B cell (primary cell): ENCODE results near the gene DPP10. TPM values are rescaled to one million over a fixed set of nuclear protein-coding genes. Genes with fewer than 3 reads are reported as not detected.

Experiments used
- ATAC-seq: fragments of 200-7000 bp; cut with Tn5 transposase; one replicate; pipeline ENCODE4 v1.10.0; 2021; ENCODE audit warnings: low read depth, mild to moderate bottlenecking, moderate number of reproducible peaks, moderate library complexity
- CTCF ChIA-PET: fragments of 350-600 bp; sonication (Branson Sonifier 250); formaldehyde crosslinking; loops from one replicate; lab custom pipeline; 2021; ENCODE audit warnings: antibody characterized with exemption, inconsistent platforms; lab: Charles Lee
- POLR2A ChIA-PET: fragments of 350-600 bp; sonication (Branson Sonifier 250); formaldehyde crosslinking; loops from one replicate; lab custom pipeline; 2021; ENCODE audit warnings: antibody characterized with exemption; lab: Charles Lee
- DNase-seq: peaks from one replicate; pipeline ENCODE4 v3.0.0; 2013
- H2AFZ ChIP-seq: 2 replicates; pipeline ENCODE4 v1.6.1; 2012; ENCODE audit warnings: mild to moderate bottlenecking, low read depth, low read length; ENCODE audit not compliant: insufficient read depth, poor library complexity, severe bottlenecking
- H3K27ac ChIP-seq, 2 donors: 1 replicate in 1 of 2; 2 replicates in 1 of 2; pipeline ENCODE4 v1.5.1; 2012 to 2013; ENCODE audit warnings: low read length in 2 of 2, mild to moderate bottlenecking in 2 of 2, moderate library complexity in 1 of 2
- H3K27me3 ChIP-seq, 4 experiments: fragments of 200-600 bp in 1 of 4; sonication (generic) in 1 of 4; replicated peaks in 1 of 4; 1 replicate in 2 of 4; 2 replicates in 2 of 4; pipeline versions ENCODE4 v1.6.1 to v1.7.0; 2013 to 2016; ENCODE audit warnings: low read length in 3 of 4, mild to moderate bottlenecking in 2 of 4, mixed read lengths in 1 of 4, moderate library complexity in 1 of 4; ENCODE audit not compliant: insufficient read depth in 4 of 4, control insufficient read depth in 3 of 4; ENCODE audit errors: control extremely low read depth in 1 of 4
- H3K36me3 ChIP-seq, 2 experiments: replicated peaks in 1 of 2; 1 replicate in 1 of 2; 2 replicates in 1 of 2; pipeline versions ENCODE4 v1.6.1 to v1.7.1; 2013; ENCODE audit warnings: low read length in 1 of 2; ENCODE audit not compliant: insufficient read depth in 2 of 2, control insufficient read depth in 1 of 2; ENCODE audit errors: control extremely low read depth in 1 of 2, extremely low read depth in 1 of 2
- H3K4me1 ChIP-seq, 2 donors: fragments of 200-600 bp in 1 of 2; sonication (generic) in 1 of 2; 1 replicate in 1 of 2; 2 replicates in 1 of 2; pipeline versions ENCODE4 v1.5.1 to v1.6.1; 2013 to 2017; ENCODE audit warnings: low read length in 2 of 2; ENCODE audit not compliant: control insufficient read depth in 2 of 2, insufficient read depth in 2 of 2
- H3K4me2 ChIP-seq: replicated peaks from 2 replicates; pipeline ENCODE3; 2012; ENCODE audit warnings: mild to moderate bottlenecking, low read depth, low read length; ENCODE audit not compliant: poor library complexity, severe bottlenecking
- H3K4me3 ChIP-seq, 5 experiments: fragments of 200-600 bp in 1 of 5; sonication (generic) in 1 of 5; 1 replicate in 3 of 5; 2 replicates in 2 of 5; pipeline versions ENCODE4 v1.5.1 to v1.7.0; 2011 to 2016; ENCODE audit warnings: low read length in 4 of 5, mild to moderate bottlenecking in 4 of 5, low read depth in 2 of 5, control low read depth in 1 of 5, moderate library complexity in 1 of 5; ENCODE audit not compliant: insufficient read depth in 1 of 5; ENCODE audit errors: control extremely low read depth in 1 of 5, extremely low read depth in 1 of 5
- H3K79me2 ChIP-seq: fragments of 200-600 bp; sonication (generic); one replicate; pipeline ENCODE4 v1.6.0; 2016; ENCODE audit warnings: low read length; ENCODE audit not compliant: control insufficient read depth, insufficient read depth
- H3K9ac ChIP-seq: fragments of 200-600 bp; sonication (generic); 2 replicates; pipeline ENCODE4 v1.6.1; 2017; ENCODE audit warnings: mild to moderate bottlenecking, low read length, moderate library complexity
- H3K9me3 ChIP-seq, 3 donors: one replicate each; pipeline versions ENCODE4 v1.6.1 to v1.7.1; 2013; ENCODE audit warnings: low read length in 2 of 3; ENCODE audit not compliant: control insufficient read depth in 2 of 3, insufficient read depth in 1 of 3; ENCODE audit errors: control extremely low read depth in 1 of 3
- H4K20me1 ChIP-seq: 2 replicates; pipeline ENCODE4 v1.6.0; 2012; ENCODE audit warnings: mild to moderate bottlenecking, low read length; ENCODE audit not compliant: insufficient read depth, control insufficient read depth, poor library complexity, severe bottlenecking
- H3K27ac Mint-ChIP-seq: one replicate; pipeline ENCODE4 v1.8.0; 2021; ENCODE audit warnings: mixed read lengths
- H3K27me3 Mint-ChIP-seq: one replicate; pipeline ENCODE4 v1.8.0; 2021; ENCODE audit warnings: mixed read lengths
- H3K4me1 Mint-ChIP-seq: one replicate; pipeline ENCODE4 v1.8.0; 2021; ENCODE audit warnings: mixed read lengths
- H3K4me3 Mint-ChIP-seq: one replicate; pipeline ENCODE4 v1.8.0; 2021; ENCODE audit warnings: mixed read lengths
- H3K9me3 Mint-ChIP-seq: one replicate; pipeline ENCODE4 v1.8.0; 2022; ENCODE audit warnings: mixed read lengths; ENCODE audit not compliant: insufficient read depth
- EZH2 ChIP-seq: IDR thresholded peaks from 2 replicates; pipeline ENCODE4 v1.6.1; 2012; ENCODE audit warnings: borderline replicate concordance, low read depth, mild to moderate bottlenecking, moderate library complexity, low read length; ENCODE audit not compliant: insufficient read depth, poor library complexity, severe bottlenecking
- WGBS: methylation state at CpG from one replicate; pipeline ENCODE4 v1.1.5; 2013; ENCODE audit warnings: missing lambda C conversion rate; ENCODE audit not compliant: insufficient coverage; 5-methylcytosine and 5-hydroxymethylcytosine counted together
- intact Hi-C: fragments of 100-400 bp; cut with micrococcal nuclease; formaldehyde crosslinking; loops from one replicate; pipeline ENCODE4 v1.10.0; 2022
- polyA plus RNA-seq: library from polyadenylated mRNA; depleted of rRNA; stranded (reverse); fragments of >200 nt; gene quantifications from 2 replicates; pipeline ENCODE4 v1.2.3, GENCODE V29; 2012
- total RNA-seq, 2 donors: library from RNA; stranded (reverse); fragments of 120-200 nt in 1 of 2; gene quantifications; 1 replicate in 1 of 2; 2 replicates in 1 of 2; pipeline versions ENCODE4 v1.2.3 to v1.2.4, GENCODE V29; 2013 to 2022
- TF ChIP-seq, protein P1 (sequence below): fragments of 200-600 bp; IDR thresholded peaks from one replicate; pipeline ENCODE4 v1.8.0; 2022; ENCODE audit warnings: antibody characterized with exemption, mild to moderate bottlenecking

DPP10 gene
- total and polyA plus RNA-seq, 2 donors (not counting 1 experiment from before 2014, with no cell fraction given), result not detected

DNA sequence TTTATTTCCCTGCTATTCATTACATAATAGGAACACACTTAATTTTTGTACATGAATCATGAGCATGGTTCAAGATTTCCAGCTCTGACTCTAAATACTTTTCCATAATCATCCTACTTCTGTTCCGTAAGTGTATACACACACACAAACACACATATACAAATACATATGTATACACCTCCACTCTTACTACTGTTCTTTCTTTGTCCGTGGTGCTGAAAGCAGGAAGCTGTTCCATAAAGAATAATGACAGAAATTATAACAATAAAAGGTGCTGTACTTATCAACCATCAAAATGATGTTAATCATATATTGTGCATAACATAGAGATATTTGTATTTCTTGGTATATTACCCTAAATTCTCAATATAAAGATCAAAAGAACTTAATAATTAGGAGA, 776.9 kb downstream of the DPP10 start:
- H3K4me3 Mint-ChIP-seq, result no peak overlapping the region
- Histone ChIP-seq H3K4me3 (no peak overlapping the region), H3K4me2 (no peak overlapping the region), H3K36me3 (no peaks in the 10 kb centered on the region), H4K20me1 (no peaks in the 10 kb centered on the region), H3K27me3 (no peaks in the 10 kb centered on the region), H3K27ac (no peak overlapping the region), H3K4me1 (no peaks in the 10 kb centered on the region), H3K79me2 (no peaks in the 10 kb centered on the region), H3K9me3 (peaks cover 0 to 2% (median 0%) of the 10 kb centered on the region in 3 donors), H3K9ac (no peak overlapping the region), H2AFZ (no peak overlapping the region)
- TF ChIP-seq, protein P1, sequence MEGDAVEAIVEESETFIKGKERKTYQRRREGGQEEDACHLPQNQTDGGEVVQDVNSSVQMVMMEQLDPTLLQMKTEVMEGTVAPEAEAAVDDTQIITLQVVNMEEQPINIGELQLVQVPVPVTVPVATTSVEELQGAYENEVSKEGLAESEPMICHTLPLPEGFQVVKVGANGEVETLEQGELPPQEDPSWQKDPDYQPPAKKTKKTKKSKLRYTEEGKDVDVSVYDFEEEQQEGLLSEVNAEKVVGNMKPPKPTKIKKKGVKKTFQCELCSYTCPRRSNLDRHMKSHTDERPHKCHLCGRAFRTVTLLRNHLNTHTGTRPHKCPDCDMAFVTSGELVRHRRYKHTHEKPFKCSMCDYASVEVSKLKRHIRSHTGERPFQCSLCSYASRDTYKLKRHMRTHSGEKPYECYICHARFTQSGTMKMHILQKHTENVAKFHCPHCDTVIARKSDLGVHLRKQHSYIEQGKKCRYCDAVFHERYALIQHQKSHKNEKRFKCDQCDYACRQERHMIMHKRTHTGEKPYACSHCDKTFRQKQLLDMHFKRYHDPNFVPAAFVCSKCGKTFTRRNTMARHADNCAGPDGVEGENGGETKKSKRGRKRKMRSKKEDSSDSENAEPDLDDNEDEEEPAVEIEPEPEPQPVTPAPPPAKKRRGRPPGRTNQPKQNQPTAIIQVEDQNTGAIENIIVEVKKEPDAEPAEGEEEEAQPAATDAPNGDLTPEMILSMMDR, result no peak
- no peak for TF ChIP-seq EZH2
- POLR2A ChIA-PET, result no interaction called here
- H3K27me3 Mint-ChIP-seq, result no peaks in the 10 kb centered on the region
- H3K4me1 Mint-ChIP-seq, result no peaks in the 10 kb centered on the region
- CTCF ChIA-PET, result no interaction called here
- no peak for ATAC-seq
- no peak overlapping the region for H3K27ac Mint-ChIP-seq
- intact Hi-C loops, result no loop called here
- peaks cover 3% of the 10 kb centered on the region for H3K9me3 Mint-ChIP-seq
- WGBS, result no CpG with 5 or more reads among the region's 2 CpGs
- DNase-seq, result no peak

DNA sequence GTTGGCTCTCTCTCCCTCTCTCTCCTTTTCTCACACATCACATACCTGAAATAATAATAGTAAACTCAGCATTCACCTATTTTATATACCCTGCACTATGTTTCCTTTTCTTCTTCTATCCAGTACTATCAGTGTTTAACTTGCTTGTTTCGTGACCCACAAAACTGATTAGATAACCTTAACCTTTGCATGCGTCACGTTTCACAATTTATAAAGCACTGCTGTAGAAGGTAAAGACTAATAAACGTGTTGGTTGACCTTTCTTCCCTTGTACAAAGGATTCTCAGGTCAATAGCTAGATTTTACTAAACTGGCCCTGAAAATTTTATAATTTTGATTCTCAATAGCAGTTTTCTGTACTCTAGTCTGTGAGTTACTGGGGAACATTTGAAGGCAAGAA, 791.7 kb downstream of the DPP10 start:
- H4K20me1 ChIP-seq, result no peaks in the 10 kb centered on the region
- no peaks in the 10 kb centered on the region for H3K36me3 ChIP-seq
- intact Hi-C loops, result no loop called here
- no CpG with 5 or more reads among the region's 4 CpGs for WGBS
- no peaks in the 10 kb centered on the region for H3K9me3 ChIP-seq
- no peaks in the 10 kb centered on the region for H3K79me2 ChIP-seq
- H3K4me3 ChIP-seq, result no peak overlapping the region
- ChIA-PET POLR2A (no interaction called here), CTCF (no interaction called here)
- no peak overlapping the region for H2AFZ ChIP-seq
- Mint-ChIP-seq H3K27ac (no peak overlapping the region), H3K4me1 (no peaks in the 10 kb centered on the region), H3K9me3 (no peaks in the 10 kb centered on the region), H3K4me3 (no peak overlapping the region), H3K27me3 (no peaks in the 10 kb centered on the region)
- no peak overlapping the region for H3K27ac ChIP-seq
- DNase-seq (no peak), ATAC-seq (no peak)
- no peak overlapping the region for H3K4me2 ChIP-seq
- H3K27me3 ChIP-seq, result no peaks in the 10 kb centered on the region
- no peak for TF ChIP-seq EZH2
- TF ChIP-seq, protein P1, result no peak
- H3K4me1 ChIP-seq, result no peaks in the 10 kb centered on the region
- no peak overlapping the region for H3K9ac ChIP-seq
